GM12892 (cell line): ENCODE data around the gene AOAH.
A peak's percentile ranks its signal among the peaks of the same experiment; 100 is the strongest.
"Not testable (repeated sequence)": the region's sequence is repeated elsewhere in the genome, so short reads cannot be mapped to it uniquely, and the experiment has no call there.

Source experiments
- DNase-seq: peaks from one replicate; pipeline ENCODE4 v3.0.0; 2011; ENCODE audit not compliant: insufficient read length
- FAIRE-seq: peaks from 2 replicates; lab custom pipeline; 2011; peaks lifted over from hg19 to GRCh38; lab: Jason Lieb, UNC
- POLR2A ChIP-seq: IDR thresholded peaks from 2 replicates; pipeline ENCODE4 v1.6.1; 2011; ENCODE audit warnings: low read depth, low read length, control low read depth
- POLR2AphosphoS5 ChIP-seq: IDR thresholded peaks from 2 replicates; pipeline ENCODE4 v1.6.1; 2011; ENCODE audit warnings: low read depth, low read length, control low read depth
- TAF1 ChIP-seq: IDR thresholded peaks from 2 replicates; pipeline ENCODE4 v1.6.1; 2011; ENCODE audit warnings: low read depth, mild to moderate bottlenecking, control low read depth, low read length, borderline replicate concordance

The AOAH gene

DNA sequence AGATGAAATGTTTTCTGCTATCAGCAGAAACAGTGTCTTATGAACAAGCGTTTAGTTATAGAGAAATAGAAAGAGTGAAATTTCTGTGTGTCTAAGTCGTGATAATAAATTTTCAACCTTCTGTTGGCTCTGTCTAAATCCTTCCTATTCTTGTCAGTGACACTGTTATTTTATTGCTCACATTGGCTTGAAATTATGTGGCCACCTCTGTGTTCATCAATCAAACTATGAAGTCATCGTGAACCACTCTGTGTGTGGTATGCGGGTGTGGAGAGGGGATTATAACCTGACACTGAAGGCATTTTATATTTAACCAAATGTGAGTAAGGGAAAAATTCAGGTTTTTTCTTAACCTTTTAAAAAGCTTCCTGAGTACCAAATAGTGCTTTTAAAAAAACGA is 12.3 kb downstream of the AOAH start:
- FAIRE-seq (no peak), DNase-seq (no peak)
- no peak for TF ChIP-seq POLR2AphosphoS5
- TF ChIP-seq POLR2A = no peak
- TF ChIP-seq TAF1 = no peak

DNA sequence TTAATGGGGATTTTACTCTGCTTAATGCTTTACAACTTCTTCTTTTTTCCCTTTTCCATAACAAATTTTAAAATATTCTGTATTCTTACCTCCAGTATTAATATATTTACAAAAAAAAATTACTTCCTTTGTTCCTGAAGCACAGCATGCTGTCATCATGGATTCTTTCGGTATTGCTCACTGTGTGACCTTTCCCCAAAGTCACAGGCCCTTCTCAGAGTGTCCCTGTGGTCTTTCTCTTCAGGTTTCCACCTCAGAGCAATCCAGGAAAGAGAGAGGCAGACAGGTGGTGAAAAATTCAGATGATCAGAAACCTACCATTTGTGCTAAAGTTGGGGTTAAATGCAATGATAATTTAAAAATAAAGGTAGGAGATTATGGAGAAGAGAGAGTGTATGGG is 13.0 kb downstream of the AOAH start:
- FAIRE-seq (no peak), DNase-seq (no peak)
- TF ChIP-seq POLR2A (no peak), TAF1 (no peak), POLR2AphosphoS5 (no peak)

- no peak for DNase-seq
- no peak for FAIRE-seq
- TF ChIP-seq TAF1 = no peak
- no peak for TF ChIP-seq POLR2AphosphoS5
- no peak for TF ChIP-seq POLR2A
Observed at GRCh38 chr7:36710186-36710791, 14.0 kb downstream of the AOAH start.

DNA sequence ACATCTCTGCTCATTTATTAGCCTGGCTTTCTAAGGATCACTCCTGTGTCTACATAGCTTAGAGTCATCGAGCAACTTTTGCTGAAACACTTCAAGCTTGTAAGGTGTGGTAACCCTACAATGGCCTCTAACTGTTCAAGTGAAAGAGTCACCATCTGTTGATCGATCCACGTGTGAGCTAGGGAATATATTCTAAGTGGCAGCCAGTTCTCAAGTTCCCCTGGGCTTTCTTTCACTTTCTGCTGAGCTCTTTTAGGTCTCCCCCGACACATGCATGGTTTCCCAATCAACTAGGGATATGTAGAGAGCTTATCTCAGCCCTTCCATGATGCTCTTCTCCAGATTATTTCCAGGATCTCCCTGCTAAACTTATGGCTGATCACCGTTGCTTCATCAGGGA is 15.5 kb downstream of the AOAH start:
- TF ChIP-seq TAF1 (no peak), POLR2AphosphoS5 (no peak), POLR2A (no peak)
- FAIRE-seq (no peak), DNase-seq (no peak)

- TF ChIP-seq POLR2AphosphoS5 = no peak
- no peak for TF ChIP-seq POLR2A
- TF ChIP-seq TAF1 = no peak
- FAIRE-seq (no peak), DNase-seq (no peak)
Observed at GRCh38 chr7:36707898-36708297, 16.4 kb downstream of the AOAH start.

- TF ChIP-seq POLR2AphosphoS5 = no peak
- no peak for TF ChIP-seq TAF1
- TF ChIP-seq POLR2A = no peak
- DNase-seq (no peak), FAIRE-seq (no peak)
Observed at GRCh38 chr7:36707465-36707864, 16.8 kb downstream of the AOAH start.

GRCh38 chr7:36703860-36704259 is 20.4 kb downstream of the AOAH start:
- not testable (repeated sequence) for DNase-seq, FAIRE-seq

GRCh38 chr7:36692456-36692855 is 31.8 kb downstream of the AOAH start:
- DNase-seq = no peak
- FAIRE-seq = no peak
- TF ChIP-seq POLR2A (no peak), TAF1 (no peak), POLR2AphosphoS5 (no peak)

GRCh38 chr7:36691983-36692382 is 32.3 kb downstream of the AOAH start:
- no peak for FAIRE-seq
- TF ChIP-seq POLR2AphosphoS5 = no peak
- TF ChIP-seq TAF1 = no peak
- TF ChIP-seq POLR2A = no peak
- no peak for DNase-seq

GRCh38 chr7:36690514-36691187 is 33.6 kb downstream of the AOAH start:
- no peak for DNase-seq
- FAIRE-seq = no peak
- TF ChIP-seq TAF1 = no peak
- no peak for TF ChIP-seq POLR2AphosphoS5
- no peak for TF ChIP-seq POLR2A

DNA sequence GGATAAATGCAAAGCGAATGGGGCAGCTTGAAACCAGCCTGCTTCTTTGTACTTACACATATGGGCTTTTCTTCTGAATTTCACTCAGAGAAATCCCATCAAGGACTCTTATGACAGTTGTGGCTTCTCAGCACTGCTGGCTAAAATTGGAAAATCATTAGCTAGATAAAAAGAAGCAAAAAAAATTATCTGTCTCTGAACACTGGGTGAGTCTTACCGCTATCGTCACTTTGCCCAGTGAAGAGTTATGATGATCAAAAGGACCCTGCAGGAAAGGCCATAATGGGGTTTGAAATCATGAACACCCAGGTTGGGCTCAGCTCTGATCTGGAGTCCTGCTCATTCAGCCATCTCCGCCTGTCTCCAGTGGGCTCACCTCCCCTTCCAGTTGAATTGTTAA is 34.3 kb downstream of the AOAH start:
- no peak for TF ChIP-seq POLR2A
- TF ChIP-seq POLR2AphosphoS5 = no peak
- TF ChIP-seq TAF1 = no peak
- FAIRE-seq (no peak), DNase-seq (no peak)

DNA sequence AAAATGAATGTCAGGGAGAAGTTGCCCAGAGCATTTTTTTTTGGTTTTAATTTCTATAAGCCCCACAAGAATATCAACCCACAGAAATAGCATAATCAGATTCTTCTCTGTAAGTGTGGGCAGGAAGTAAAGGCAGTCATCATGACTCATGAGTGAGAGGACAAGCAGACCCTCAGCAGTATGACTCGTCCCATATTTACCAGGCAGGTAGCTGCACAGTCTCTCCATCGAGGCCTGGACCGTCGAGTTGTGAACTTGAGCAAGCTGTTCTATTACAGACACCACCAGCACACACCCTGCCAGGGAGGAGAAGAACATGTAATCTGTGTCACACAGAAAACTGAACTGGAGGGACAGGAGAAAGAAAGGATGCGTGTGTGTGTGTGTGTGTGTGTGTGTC is 37.8 kb downstream of the AOAH start:
- no peak for TF ChIP-seq POLR2A
- no peak for TF ChIP-seq POLR2AphosphoS5
- TF ChIP-seq TAF1 = no peak
- DNase-seq = no peak
- FAIRE-seq = peak; percentile 62
